HepG2 (cell line): ENCODE measurements around the gene CSDE1. TPM values are rescaled to one million over a fixed set of nuclear protein-coding genes. Genes with fewer than 3 reads are reported as not detected.

ENCODE experiments used
- ARID5B ChIP-seq: IDR thresholded peaks from 2 replicates; pipeline ENCODE4 v1.4.0; 2020; ENCODE audit warnings: mild to moderate bottlenecking, missing genetic modification reagents
- ATAD3A ChIP-seq: sonication (generic); formaldehyde crosslinking; IDR thresholded peaks from 2 replicates; pipeline ENCODE4 v1.4.0; 2020; ENCODE audit warnings: missing genetic modification reagents
- KDM1A ChIP-seq: IDR thresholded peaks from 2 replicates; pipeline ENCODE4 v1.6.1; 2016; ENCODE audit warnings: missing compliant biosample characterization
- KDM3A ChIP-seq: IDR thresholded peaks from 2 replicates; pipeline ENCODE4 v1.6.1; 2018; ENCODE audit warnings: low read depth, missing compliant biosample characterization
- PBX2 ChIP-seq: IDR thresholded peaks from 2 replicates; pipeline ENCODE4 v1.6.1; 2016; ENCODE audit warnings: control low read depth
- POGZ ChIP-seq: sonication (generic); formaldehyde crosslinking; IDR thresholded peaks from 2 replicates; pipeline ENCODE4 v1.4.0; 2020; ENCODE audit warnings: mild to moderate bottlenecking, missing genetic modification reagents
- RELA ChIP-seq: sonication (generic); formaldehyde crosslinking; IDR thresholded peaks from 2 replicates; pipeline ENCODE4 v1.4.0; 2020; ENCODE audit warnings: missing genetic modification reagents
- REXO4 ChIP-seq: sonication (generic); formaldehyde crosslinking; IDR thresholded peaks from 2 replicates; pipeline ENCODE4 v1.8.0; 2022; ENCODE audit warnings: missing genetic modification reagents, mild to moderate bottlenecking, borderline replicate concordance
- TFAP4 ChIP-seq: sonication (generic); IDR thresholded peaks from 2 replicates; pipeline ENCODE4 v1.6.1; 2016; ENCODE audit warnings: low read depth, borderline replicate concordance
- ZFAT ChIP-seq: sonication (generic); formaldehyde crosslinking; conservative IDR thresholded peaks from 2 replicates; pipeline ENCODE4 v1.8.1; 2023; ENCODE audit warnings: missing genetic modification reagents, inconsistent platforms
- ZNF205 ChIP-seq: IDR thresholded peaks from 2 replicates; pipeline ENCODE4 v1.6.1; 2018; ENCODE audit warnings: missing biosample characterization, missing genetic modification reagents
- ZNF276 ChIP-seq: sonication (generic); formaldehyde crosslinking; IDR thresholded peaks from 2 replicates; pipeline ENCODE4 v1.4.0; 2020; ENCODE audit warnings: mild to moderate bottlenecking, low read depth, missing genetic modification reagents
- ZNF460 ChIP-seq: sonication (generic); formaldehyde crosslinking; IDR thresholded peaks from 2 replicates; pipeline ENCODE4 v1.5.1; 2020; ENCODE audit warnings: missing genetic modification reagents, mild to moderate bottlenecking, borderline replicate concordance
- ZNF567 ChIP-seq: sonication (generic); formaldehyde crosslinking; IDR thresholded peaks from 2 replicates; pipeline ENCODE4 v1.8.1; 2023; ENCODE audit warnings: mild to moderate bottlenecking, missing genetic modification reagents, borderline replicate concordance
- ZNF883 ChIP-seq: sonication (generic); formaldehyde crosslinking; IDR thresholded peaks from 2 replicates; pipeline ENCODE4 v1.5.1; 2020; ENCODE audit warnings: mild to moderate bottlenecking, missing genetic modification reagents; ENCODE audit errors: not compliant biosample characterization
- polyA plus RNA-seq, 8 experiments: library from polyadenylated mRNA; depleted of rRNA in 3 of 8; stranded (reverse) in 7 of 8; unstranded in 1 of 8; fragments of >200 nt; fragmentation: Illumina TruSeq in 4 of 8; extraction: Trizol in 4 of 8; gene quantifications; 2 replicates each; pipeline versions ENCODE4 v1.2.1 to v1.2.3, GENCODE V29; 2011 to 2016; ENCODE audit warnings: low read depth in 4 of 8, missing spikeins in 1 of 8, mixed read lengths in 1 of 8; ENCODE audit not compliant: insufficient read depth in 1 of 8
- total RNA-seq, 5 experiments: library from RNA; depleted of rRNA; stranded (reverse); fragments of >200 nt; fragmentation: Illumina TruSeq; extraction: Trizol; gene quantifications; 2 replicates each; pipeline ENCODE4 v1.2.3, GENCODE V29; 2016; ENCODE audit warnings: low read depth in 1 of 5
- TF ChIP-seq, protein P1 (sequence below): sonication (generic); formaldehyde crosslinking; IDR thresholded peaks from 2 replicates; pipeline ENCODE4 v1.4.0; 2020; ENCODE audit warnings: missing genetic modification reagents
- TF ChIP-seq, protein P2 (sequence below): sonication (generic); formaldehyde crosslinking; IDR thresholded peaks from 2 replicates; pipeline ENCODE4 v1.5.1; 2020; ENCODE audit warnings: missing genetic modification reagents, mild to moderate bottlenecking, borderline replicate concordance

The CSDE1 gene
- total and polyA plus RNA-seq, 2 of the 13 experiments (the other 11 are each of a cell fraction or from before 2014, with no cell fraction given) = 150 to 313 TPM

GRCh38 chr1:114757455-114758255 is at the start of gene CSDE1 (continued):
- TF ChIP-seq, protein P1, sequence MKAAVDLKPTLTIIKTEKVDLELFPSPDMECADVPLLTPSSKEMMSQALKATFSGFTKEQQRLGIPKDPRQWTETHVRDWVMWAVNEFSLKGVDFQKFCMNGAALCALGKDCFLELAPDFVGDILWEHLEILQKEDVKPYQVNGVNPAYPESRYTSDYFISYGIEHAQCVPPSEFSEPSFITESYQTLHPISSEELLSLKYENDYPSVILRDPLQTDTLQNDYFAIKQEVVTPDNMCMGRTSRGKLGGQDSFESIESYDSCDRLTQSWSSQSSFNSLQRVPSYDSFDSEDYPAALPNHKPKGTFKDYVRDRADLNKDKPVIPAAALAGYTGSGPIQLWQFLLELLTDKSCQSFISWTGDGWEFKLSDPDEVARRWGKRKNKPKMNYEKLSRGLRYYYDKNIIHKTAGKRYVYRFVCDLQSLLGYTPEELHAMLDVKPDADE = no peak
- TF ChIP-seq ZNF567 (CRISPR knock-in tag) = peak; percentile 94
- 0 out of 2 replicates have a peak, but pooled peaks have one; percentile 13 for TF ChIP-seq KDM3A
- TF ChIP-seq RELA = no peak
- TF ChIP-seq, protein P2, sequence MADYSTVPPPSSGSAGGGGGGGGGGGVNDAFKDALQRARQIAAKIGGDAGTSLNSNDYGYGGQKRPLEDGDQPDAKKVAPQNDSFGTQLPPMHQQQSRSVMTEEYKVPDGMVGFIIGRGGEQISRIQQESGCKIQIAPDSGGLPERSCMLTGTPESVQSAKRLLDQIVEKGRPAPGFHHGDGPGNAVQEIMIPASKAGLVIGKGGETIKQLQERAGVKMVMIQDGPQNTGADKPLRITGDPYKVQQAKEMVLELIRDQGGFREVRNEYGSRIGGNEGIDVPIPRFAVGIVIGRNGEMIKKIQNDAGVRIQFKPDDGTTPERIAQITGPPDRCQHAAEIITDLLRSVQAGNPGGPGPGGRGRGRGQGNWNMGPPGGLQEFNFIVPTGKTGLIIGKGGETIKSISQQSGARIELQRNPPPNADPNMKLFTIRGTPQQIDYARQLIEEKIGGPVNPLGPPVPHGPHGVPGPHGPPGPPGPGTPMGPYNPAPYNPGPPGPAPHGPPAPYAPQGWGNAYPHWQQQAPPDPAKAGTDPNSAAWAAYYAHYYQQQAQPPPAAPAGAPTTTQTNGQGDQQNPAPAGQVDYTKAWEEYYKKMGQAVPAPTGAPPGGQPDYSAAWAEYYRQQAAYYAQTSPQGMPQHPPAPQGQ (CRISPR knock-in tag) = 0 out of 2 replicates have a peak, but pooled peaks have one; percentile 50
- TF ChIP-seq REXO4 (CRISPR knock-in tag) = no peak
- TF ChIP-seq PBX2 (CRISPR knock-in tag) = no peak
- peak; percentile 94 for TF ChIP-seq ZNF883 (CRISPR knock-in tag)
- peak; percentile 28; the same call in 1 of the 2 replicates for TF ChIP-seq ZNF205 (CRISPR knock-in tag)
- no peak; the same call in 1 of the 2 replicates for TF ChIP-seq POGZ (CRISPR knock-in tag)
- TF ChIP-seq ZNF460 (CRISPR knock-in tag) = peak; percentile 99
- no peak for TF ChIP-seq KDM1A (CRISPR knock-in tag)
- TF ChIP-seq ATAD3A (CRISPR knock-in tag) = no peak
- TF ChIP-seq ZFAT = no peak
- peak; percentile 76; the same call in 1 of the 2 replicates for TF ChIP-seq ZNF276 (CRISPR knock-in tag)
- TF ChIP-seq TFAP4 = no peak
- TF ChIP-seq ARID5B (CRISPR knock-in tag) = peak; percentile 17; the same call in 1 of the 2 replicates
